ENCODE measurements around the gene LRRC32.

DNA sequence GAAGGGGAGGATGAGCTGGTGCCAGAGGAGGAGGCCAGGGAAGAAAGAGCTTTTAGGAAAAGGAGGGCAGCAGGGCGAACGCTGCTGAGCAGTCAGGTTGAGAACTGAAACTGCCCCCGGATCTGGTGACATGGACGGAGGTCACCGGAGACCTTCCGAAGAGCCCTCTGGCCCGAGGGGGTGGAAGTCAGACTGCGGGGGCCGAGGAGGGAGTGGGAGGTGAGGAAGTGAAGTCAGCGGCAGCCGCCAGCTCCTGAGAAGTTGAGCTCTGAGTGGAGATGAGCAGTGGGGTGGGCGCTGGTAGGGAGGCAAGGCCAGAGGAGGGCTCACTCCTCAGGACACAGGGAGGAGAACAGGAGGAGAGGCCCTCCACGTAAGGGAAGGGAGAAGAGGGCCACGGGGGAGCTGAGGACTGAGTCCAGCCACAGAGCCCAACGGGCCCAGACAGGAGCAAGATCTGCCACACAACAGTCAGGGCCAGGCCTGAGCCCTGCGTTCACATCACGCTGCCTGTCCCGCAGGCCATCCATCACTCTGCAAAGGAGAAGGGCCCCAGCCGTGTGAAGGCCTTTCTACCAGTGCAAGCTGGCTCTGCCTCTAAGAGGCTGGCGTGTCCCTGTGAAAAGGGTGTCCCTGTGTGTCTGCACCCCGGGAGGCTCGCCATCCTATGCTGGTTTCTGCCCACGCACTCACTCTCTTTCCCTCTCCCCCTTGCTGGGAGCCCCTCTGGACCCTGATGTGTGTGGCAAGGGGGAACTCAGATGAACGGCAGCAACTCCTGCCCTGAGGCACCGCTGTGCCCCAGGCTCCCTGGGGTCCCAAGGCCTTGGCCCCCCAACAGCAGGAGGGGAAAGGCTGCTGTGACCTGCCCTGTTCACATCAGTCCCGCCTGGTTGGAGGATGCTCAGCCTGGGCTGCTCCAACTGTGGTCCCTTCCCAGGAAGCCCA lies 19.0 kb upstream of the LRRC32 start:
- TF ChIP-seq, protein P1, sequence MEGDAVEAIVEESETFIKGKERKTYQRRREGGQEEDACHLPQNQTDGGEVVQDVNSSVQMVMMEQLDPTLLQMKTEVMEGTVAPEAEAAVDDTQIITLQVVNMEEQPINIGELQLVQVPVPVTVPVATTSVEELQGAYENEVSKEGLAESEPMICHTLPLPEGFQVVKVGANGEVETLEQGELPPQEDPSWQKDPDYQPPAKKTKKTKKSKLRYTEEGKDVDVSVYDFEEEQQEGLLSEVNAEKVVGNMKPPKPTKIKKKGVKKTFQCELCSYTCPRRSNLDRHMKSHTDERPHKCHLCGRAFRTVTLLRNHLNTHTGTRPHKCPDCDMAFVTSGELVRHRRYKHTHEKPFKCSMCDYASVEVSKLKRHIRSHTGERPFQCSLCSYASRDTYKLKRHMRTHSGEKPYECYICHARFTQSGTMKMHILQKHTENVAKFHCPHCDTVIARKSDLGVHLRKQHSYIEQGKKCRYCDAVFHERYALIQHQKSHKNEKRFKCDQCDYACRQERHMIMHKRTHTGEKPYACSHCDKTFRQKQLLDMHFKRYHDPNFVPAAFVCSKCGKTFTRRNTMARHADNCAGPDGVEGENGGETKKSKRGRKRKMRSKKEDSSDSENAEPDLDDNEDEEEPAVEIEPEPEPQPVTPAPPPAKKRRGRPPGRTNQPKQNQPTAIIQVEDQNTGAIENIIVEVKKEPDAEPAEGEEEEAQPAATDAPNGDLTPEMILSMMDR (conservative IDR thresholded peaks at IDR 0.05 in 1 of 2, IDR thresholded peaks at IDR 0.05 in 1 of 2; ENCODE audit: low read depth in 1 of 2, low read length in 2 of 2) = no peak
- no peak for TF ChIP-seq EZH2 (IDR thresholded peaks at IDR 0.05; ENCODE audit: low read length, missing control alignments)
